ENCODE measurements around the gene ZW10.

GRCh38 chr11:113764527-113765219 is 8.8 kb downstream of the ZW10 start:
- TF ChIP-seq POLR2A (IDR thresholded peaks at IDR 0.05; ENCODE audit: low read length), result no peak
- no peak for TF ChIP-seq GATA1 (IDR thresholded peaks at IDR 0.05; ENCODE audit: low read depth, low read length)

All from erythroblast (primary cell).